GM23338 (cell line): ENCODE results near the gene GNB4.

Source experiments
- CREB1 ChIP-seq: fragments of 250-450 bp; sonication (Bioruptor Pico); IDR thresholded peaks from 2 replicates; pipeline ENCODE4 v1.5.0; 2020; ENCODE audit warnings: low read depth, mild to moderate bottlenecking, moderate library complexity
- ETS1 ChIP-seq: IDR thresholded peaks from 2 replicates; pipeline ENCODE4 v1.6.1; 2016; ENCODE audit warnings: antibody characterized with exemption
- EZH2 ChIP-seq: fragments of 200-600 bp; sonication (generic); IDR thresholded peaks from one replicate; pipeline ENCODE4 v1.8.0; 2017; ENCODE audit warnings: antibody characterized with exemption, mild to moderate bottlenecking, low read depth; ENCODE audit not compliant: unreplicated experiment
- EZH2phosphoT487 ChIP-seq: fragments of 200-600 bp; sonication (generic); IDR thresholded peaks from one replicate; pipeline ENCODE4 v1.8.1; 2018; ENCODE audit warnings: antibody characterized with exemption; ENCODE audit not compliant: unreplicated experiment
- JUNB ChIP-seq: IDR thresholded peaks from one replicate; pipeline ENCODE4 v1.6.1; 2016; ENCODE audit warnings: antibody characterized with exemption; ENCODE audit not compliant: unreplicated experiment
- POLR2AphosphoS5 ChIP-seq: IDR thresholded peaks from 2 replicates; pipeline ENCODE4 v1.6.1; 2016; ENCODE audit warnings: antibody characterized with exemption, low read depth
- REST ChIP-seq: IDR thresholded peaks from one replicate; pipeline ENCODE4 v1.6.1; 2018; ENCODE audit warnings: antibody characterized with exemption; ENCODE audit not compliant: unreplicated experiment
- TF ChIP-seq, protein P1 (sequence below), 2 experiments: fragments of 200-600 bp in 1 of 2; sonication (generic) in 1 of 2; conservative IDR thresholded peaks; 2 replicates each; pipeline versions ENCODE4 v1.5.1 to v1.6.1; 2016 to 2017; ENCODE audit warnings: antibody characterized with exemption in 2 of 2, low read depth in 2 of 2, mild to moderate bottlenecking in 2 of 2, moderate library complexity in 1 of 2

GRCh38 chr3:179452176-179452564, 900 bp upstream of the GNB4 start:
- no peak for TF ChIP-seq POLR2AphosphoS5
- TF ChIP-seq, protein P1, sequence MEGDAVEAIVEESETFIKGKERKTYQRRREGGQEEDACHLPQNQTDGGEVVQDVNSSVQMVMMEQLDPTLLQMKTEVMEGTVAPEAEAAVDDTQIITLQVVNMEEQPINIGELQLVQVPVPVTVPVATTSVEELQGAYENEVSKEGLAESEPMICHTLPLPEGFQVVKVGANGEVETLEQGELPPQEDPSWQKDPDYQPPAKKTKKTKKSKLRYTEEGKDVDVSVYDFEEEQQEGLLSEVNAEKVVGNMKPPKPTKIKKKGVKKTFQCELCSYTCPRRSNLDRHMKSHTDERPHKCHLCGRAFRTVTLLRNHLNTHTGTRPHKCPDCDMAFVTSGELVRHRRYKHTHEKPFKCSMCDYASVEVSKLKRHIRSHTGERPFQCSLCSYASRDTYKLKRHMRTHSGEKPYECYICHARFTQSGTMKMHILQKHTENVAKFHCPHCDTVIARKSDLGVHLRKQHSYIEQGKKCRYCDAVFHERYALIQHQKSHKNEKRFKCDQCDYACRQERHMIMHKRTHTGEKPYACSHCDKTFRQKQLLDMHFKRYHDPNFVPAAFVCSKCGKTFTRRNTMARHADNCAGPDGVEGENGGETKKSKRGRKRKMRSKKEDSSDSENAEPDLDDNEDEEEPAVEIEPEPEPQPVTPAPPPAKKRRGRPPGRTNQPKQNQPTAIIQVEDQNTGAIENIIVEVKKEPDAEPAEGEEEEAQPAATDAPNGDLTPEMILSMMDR (conservative IDR thresholded peaks at IDR 0.05; ENCODE audit: low read depth in 2 of 2) = no peak
- no peak for TF ChIP-seq REST
- TF ChIP-seq EZH2 = no peak
- TF ChIP-seq CREB1 (CRISPR knock-in tag) = peak; percentile 58
- no peak for TF ChIP-seq ETS1
- TF ChIP-seq EZH2phosphoT487 = no peak
- no peak for TF ChIP-seq JUNB
